Brain microvascular endothelial cell (primary cell): ENCODE data around the gene RNF26.

ENCODE experiments used
- DNase-seq: peaks from one replicate; pipeline ENCODE4 v3.0.0-alpha.2; 2020
- H3K27ac ChIP-seq: fragments of 250-450 bp; sonication (Bioruptor Pico); 2 replicates; pipeline ENCODE4 v1.5.1; 2020; ENCODE audit warnings: mild to moderate bottlenecking, moderate library complexity
- H3K27me3 ChIP-seq: fragments of 250-450 bp; sonication (Bioruptor Pico); replicated peaks from 2 replicates; pipeline ENCODE4 v1.5.1; 2020; ENCODE audit warnings: mild to moderate bottlenecking
- H3K36me3 ChIP-seq: fragments of 250-450 bp; sonication (Bioruptor Pico); replicated peaks from 2 replicates; pipeline ENCODE4 v1.5.1; 2020; ENCODE audit warnings: mild to moderate bottlenecking
- H3K4me3 ChIP-seq: 2 replicates; pipeline ENCODE4 v1.5.1; 2011; ENCODE audit warnings: low read depth, mild to moderate bottlenecking, control low read depth, low read length, moderate library complexity
- CTCF ChIP-seq: IDR thresholded peaks from 2 replicates; pipeline ENCODE4 v1.5.1; 2011; ENCODE audit warnings: low read depth, mild to moderate bottlenecking, moderate library complexity, low read length, control low read depth, inconsistent platforms; ENCODE audit errors: missing control alignments
- in situ Hi-C: cut with HindIII; loops from 2 replicates; pipeline ENCODE4 v1.10.0; 2017; ENCODE audit warnings: low sequenced_read_pairs, low pct_ligation_motif_present

Gene RNF26

GRCh38 chr11:119343726-119344125, 9.4 kb downstream of the RNF26 start:
- H3K27ac ChIP-seq: no peak overlapping the region
- TF ChIP-seq CTCF: no peak
- DNase-seq: no peak
- no peak overlapping the region for H3K4me3 ChIP-seq
- no peaks in the 10 kb centered on the region for H3K36me3 ChIP-seq
- in situ Hi-C loops: no loop called here
- peaks cover 18% of the 10 kb centered on the region for H3K27me3 ChIP-seq

- Histone ChIP-seq H3K36me3 (no peaks in the 10 kb centered on the region), H3K4me3 (no peak overlapping the region), H3K27me3 (peaks cover 18% of the 10 kb centered on the region), H3K27ac (no peak overlapping the region)
- DNase-seq: no peak
- in situ Hi-C loops: no loop called here
- TF ChIP-seq CTCF: no peak
Measured at GRCh38 chr11:119344291-119345010, 10.1 kb downstream of the RNF26 start.

GRCh38 chr11:119345685-119346084, 11.4 kb downstream of the RNF26 start:
- H3K36me3 ChIP-seq: no peaks in the 10 kb centered on the region
- no peak overlapping the region for H3K27ac ChIP-seq
- H3K27me3 ChIP-seq: peaks cover 15% of the 10 kb centered on the region
- no peak for DNase-seq
- no peak overlapping the region for H3K4me3 ChIP-seq
- in situ Hi-C loops: no loop called here
- TF ChIP-seq CTCF: no peak

GRCh38 chr11:119346605-119347004, 12.3 kb downstream of the RNF26 start, which contains the start of gene MFRP:
Gene MFRP (minus strand): TSS chr11:119346705. CDS start chr11:119346513, 192 bp downstream.
- H3K4me3 ChIP-seq: no peak within 1 kb of the TSS
- in situ Hi-C loops: no loop called here

GRCh38 chr11:119347242-119347641, 12.9 kb downstream of the RNF26 start:
- no peak for DNase-seq

More at GRCh38 chr11:119346605-119347004, 12.3 kb downstream of the RNF26 start, which contains the start of gene MFRP:
- H3K36me3 ChIP-seq: no peaks in the 10 kb centered on the region
- no peak for TF ChIP-seq CTCF
- peaks cover 6% of the 10 kb centered on the region for H3K27me3 ChIP-seq
- DNase-seq: no peak
- no peak within 1 kb of the TSS for H3K27ac ChIP-seq

More at GRCh38 chr11:119347242-119347641, 12.9 kb downstream of the RNF26 start:
- Histone ChIP-seq H3K27me3 (peaks cover 6% of the 10 kb centered on the region), H3K36me3 (no peaks in the 10 kb centered on the region), H3K27ac (no peak overlapping the region), H3K4me3 (no peak overlapping the region)
- in situ Hi-C loops: no loop called here
- no peak for TF ChIP-seq CTCF
